Measurements from ENCODE around the gene CROCC.

- no peak for TF ChIP-seq EP300 (IDR thresholded peaks at IDR 0.05)
- TF ChIP-seq CTCF (IDR thresholded peaks at IDR 0.05), result no peak
These were observed 89.3 kb downstream of the CROCC start for GRCh38 chr1:17011092-17011438.

Data from gastroesophageal sphincter (tissue), 3 donors.